ENCODE measurements around the gene ZNF496.
"Not testable (repeated sequence)": the region's sequence is repeated elsewhere in the genome, so short reads cannot be mapped to it uniquely, and the experiment has no call there.

The ZNF496 gene

DNA sequence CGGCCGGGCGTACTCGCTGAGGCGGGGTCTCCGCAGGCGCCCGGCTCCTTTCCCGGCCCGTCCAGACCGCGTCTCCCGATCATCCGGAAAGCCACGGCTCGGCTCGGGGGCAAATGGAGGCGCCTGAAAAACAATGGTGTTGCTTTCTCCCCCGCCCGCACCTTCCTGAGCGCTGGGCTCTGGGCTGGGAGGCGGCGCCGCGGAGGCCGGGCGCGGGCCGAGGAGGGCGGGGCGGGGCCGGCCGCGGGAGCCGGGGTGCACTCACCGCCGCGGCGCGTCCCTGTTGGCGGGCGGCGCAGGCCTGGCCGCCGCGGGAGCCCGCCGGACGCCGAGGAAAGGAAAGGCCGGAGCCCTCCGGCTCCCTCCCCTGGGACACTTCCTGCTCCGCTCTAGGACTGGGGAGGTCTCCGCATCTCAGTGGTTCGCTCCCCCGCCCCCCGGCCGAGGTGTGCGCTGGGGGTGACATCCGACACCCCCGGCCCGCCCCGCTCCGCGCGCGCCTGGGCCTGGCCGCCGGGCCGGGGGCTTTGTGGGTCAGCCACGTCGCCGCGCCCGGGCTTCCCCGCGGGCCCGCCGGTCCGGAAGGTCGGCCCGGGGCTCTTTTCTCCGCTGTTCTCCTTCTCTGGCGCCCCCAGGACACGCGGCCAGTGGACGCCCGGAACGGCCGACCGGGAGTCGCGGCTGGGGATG, at the start of gene ZNF496:
Gene ZNF496, minus strand, starts transcription at position 343 of the 690 bp plus-strand sequence. CDS start 2,289 bp downstream, outside the sequence.
- no peak for TF ChIP-seq CTCF (IDR thresholded peaks at IDR 0.05; ENCODE audit: insufficient read depth, low read length, poor library complexity, severe bottlenecking)
- Histone ChIP-seq H3K36me3 (ENCODE audit: control insufficient read depth, insufficient read depth, low read length) (peaks cover 16% of the 10 kb centered on the region), H3K4me3 (replicated peaks; ENCODE audit: low read depth, low read length) (peak within 1 kb of the TSS; percentile 88), H3K27me3 (replicated peaks; ENCODE audit: control insufficient read depth, insufficient read depth, low read length) (no peaks in the 10 kb centered on the region)
- DNase-seq (ENCODE audit: extremely low read depth, insufficient read length), result peak; percentile 84

DNA sequence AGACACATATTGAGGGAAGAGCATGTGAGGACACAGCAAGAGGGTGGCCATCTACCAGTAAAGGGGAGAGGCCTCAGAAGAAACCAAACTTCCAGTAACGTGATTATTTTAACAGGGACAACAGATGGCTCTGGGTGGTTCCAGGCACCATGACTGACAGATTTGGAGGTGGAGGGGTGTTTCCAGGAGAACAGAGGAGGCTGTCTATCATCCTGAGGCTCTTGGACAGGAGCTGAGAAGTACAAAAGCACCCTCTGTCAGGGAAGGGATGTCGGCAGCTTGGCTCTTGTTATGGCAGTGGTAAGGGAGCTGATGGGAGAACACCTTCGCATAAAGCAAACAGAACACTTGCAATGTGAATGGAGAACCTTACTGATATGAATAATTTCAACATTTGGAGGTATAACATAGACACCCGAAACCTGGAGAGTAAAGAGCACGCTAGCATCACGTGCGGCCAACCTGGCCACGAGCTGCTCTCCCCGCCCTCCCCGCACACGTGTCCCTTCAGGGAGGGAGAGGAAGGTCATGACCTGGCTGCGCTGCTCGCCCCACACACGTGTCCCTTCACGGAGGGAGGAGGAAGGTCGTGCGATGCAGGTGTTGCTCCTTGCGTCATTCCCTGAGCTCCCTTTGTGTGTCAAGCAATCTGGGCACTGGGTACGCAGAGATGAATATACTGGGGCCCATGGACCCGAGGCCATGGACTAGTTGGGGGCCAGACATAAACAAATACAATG, 46.8 kb upstream of the ZNF496 start:
- Histone ChIP-seq H3K27me3 (replicated peaks; ENCODE audit: control insufficient read depth, insufficient read depth, low read length) (no peaks in the 10 kb centered on the region), H3K4me3 (replicated peaks; ENCODE audit: low read depth, low read length) (no peak overlapping the region), H3K36me3 (ENCODE audit: control insufficient read depth, insufficient read depth, low read length) (no peaks in the 10 kb centered on the region)
- DNase-seq (ENCODE audit: extremely low read depth, insufficient read length), result no peak
- TF ChIP-seq CTCF (IDR thresholded peaks at IDR 0.05; ENCODE audit: insufficient read depth, low read length, poor library complexity, severe bottlenecking), result no peak

DNA sequence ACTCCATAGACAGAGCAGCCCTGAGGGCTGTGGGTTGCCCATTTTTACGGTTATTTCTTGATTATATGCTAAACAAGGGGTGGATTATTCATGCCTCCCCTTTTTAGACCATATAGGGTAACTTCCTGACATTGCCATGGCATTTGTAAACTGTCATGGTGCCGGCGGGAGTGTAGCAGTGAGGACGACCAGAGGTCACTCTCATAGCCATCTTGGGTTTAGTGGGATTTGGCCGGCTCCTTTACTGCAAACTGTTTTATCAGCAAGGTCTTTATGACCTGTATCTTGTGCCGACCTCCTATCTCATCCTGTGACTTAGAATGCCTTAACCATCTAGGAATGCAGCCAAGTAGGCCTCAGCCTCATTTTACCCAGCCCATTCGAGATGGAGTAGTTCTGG, 46.0 kb upstream of the ZNF496 start:
- DNase-seq (ENCODE audit: extremely low read depth, insufficient read length); H3K36me3 ChIP-seq (ENCODE audit: control insufficient read depth, insufficient read depth, low read length); H3K4me3 ChIP-seq (replicated peaks; ENCODE audit: low read depth, low read length); H3K27me3 ChIP-seq (replicated peaks; ENCODE audit: control insufficient read depth, insufficient read depth, low read length): not testable (repeated sequence)

GRCh38 chr1:247376659-247377058, 45.0 kb upstream of the ZNF496 start:
- no peak for TF ChIP-seq CTCF (IDR thresholded peaks at IDR 0.05; ENCODE audit: insufficient read depth, low read length, poor library complexity, severe bottlenecking)
- DNase-seq (ENCODE audit: extremely low read depth, insufficient read length), result no peak
- Histone ChIP-seq H3K36me3 (ENCODE audit: control insufficient read depth, insufficient read depth, low read length) (no peaks in the 10 kb centered on the region), H3K27me3 (replicated peaks; ENCODE audit: control insufficient read depth, insufficient read depth, low read length) (no peaks in the 10 kb centered on the region), H3K4me3 (replicated peaks; ENCODE audit: low read depth, low read length) (no peak overlapping the region)

DNA sequence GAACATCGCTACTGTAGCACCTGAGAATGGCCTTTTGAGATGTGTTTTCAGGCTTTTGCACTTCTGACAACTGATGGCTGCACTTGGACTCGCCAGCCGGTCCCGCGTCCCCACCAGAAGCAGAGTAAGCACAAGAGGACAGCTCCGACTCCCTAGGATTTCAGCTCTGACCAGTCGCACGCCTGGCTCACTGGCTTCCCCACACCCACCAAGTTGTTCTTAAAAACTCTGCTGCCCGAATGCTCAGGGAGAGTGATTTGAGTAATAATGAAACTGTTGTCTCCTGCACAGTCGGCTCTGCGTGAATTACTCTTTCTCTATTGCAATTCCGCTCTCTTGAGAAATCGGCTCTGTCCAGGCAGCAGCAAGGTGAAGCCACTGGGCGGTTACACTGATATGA, 44.1 kb upstream of the ZNF496 start:
- no peaks in the 10 kb centered on the region for H3K27me3 ChIP-seq (replicated peaks; ENCODE audit: control insufficient read depth, insufficient read depth, low read length)
- no peak for TF ChIP-seq CTCF (IDR thresholded peaks at IDR 0.05; ENCODE audit: insufficient read depth, low read length, poor library complexity, severe bottlenecking)
- H3K4me3 ChIP-seq (replicated peaks; ENCODE audit: low read depth, low read length), result no peak overlapping the region
- H3K36me3 ChIP-seq (ENCODE audit: control insufficient read depth, insufficient read depth, low read length), result no peaks in the 10 kb centered on the region
- no peak for DNase-seq (ENCODE audit: extremely low read depth, insufficient read length)

DNA sequence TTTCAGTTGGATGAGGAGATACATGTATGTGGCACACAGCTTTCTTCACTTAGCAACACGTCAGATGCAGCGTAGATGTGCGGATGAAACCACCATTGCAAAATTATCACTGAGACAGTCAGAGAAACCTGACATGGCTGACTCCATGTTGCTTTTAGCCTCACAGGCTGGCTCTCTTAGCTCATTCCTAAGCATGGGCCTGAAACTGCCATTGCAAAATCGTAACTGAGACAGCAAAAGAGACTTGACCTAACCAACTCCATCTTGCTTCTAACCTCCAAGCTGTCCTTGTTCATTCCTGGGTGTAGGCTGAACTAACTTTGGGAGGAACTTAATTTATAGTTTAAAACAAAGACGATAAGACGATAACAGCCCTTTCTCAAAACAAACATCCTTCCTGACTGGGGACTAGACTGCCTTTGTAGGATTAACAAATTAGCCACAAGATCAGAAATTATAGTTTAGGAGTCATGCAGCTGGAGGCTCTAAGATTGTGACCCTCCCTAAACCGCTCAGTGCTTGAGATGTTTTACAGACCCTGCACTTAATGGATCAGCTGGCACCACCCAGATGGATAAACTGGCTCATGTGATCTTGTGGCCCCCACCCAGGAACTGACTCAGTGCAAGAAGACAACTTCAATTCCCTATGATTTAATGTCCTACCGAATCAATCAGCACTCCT, 43.1 kb upstream of the ZNF496 start:
- not testable (repeated sequence) for DNase-seq (ENCODE audit: extremely low read depth, insufficient read length); H3K4me3 ChIP-seq (replicated peaks; ENCODE audit: low read depth, low read length); H3K27me3 ChIP-seq (replicated peaks; ENCODE audit: control insufficient read depth, insufficient read depth, low read length); H3K36me3 ChIP-seq (ENCODE audit: control insufficient read depth, insufficient read depth, low read length)

All from GM06990 (cell line).